ENCODE data around the gene CD151.

Gene CD151

GRCh38 chr11:829176-829846, 3.4 kb upstream of the CD151 start:
- no peak for DNase-seq (ENCODE audit: low read depth in 2 of 2)

GRCh38 chr11:829847-830294, 2.9 kb upstream of the CD151 start:
- DNase-seq (ENCODE audit: low read depth in 2 of 2) = no peak

GRCh38 chr11:830295-831117, 2.2 kb upstream of the CD151 start:
- DNase-seq (ENCODE audit: low read depth in 2 of 2) = peak; percentile 30 to 63

GRCh38 chr11:831118-831864, 1.5 kb upstream of the CD151 start:
- DNase-seq (ENCODE audit: low read depth in 2 of 2) = no peak

- DNase-seq (ENCODE audit: low read depth in 2 of 2) = no peak
Observed at GRCh38 chr11:831961-832528, 707 bp upstream of the CD151 start.

- DNase-seq (ENCODE audit: low read depth in 2 of 2) = no peak
Observed at GRCh38 chr11:833114-833791, 501 bp downstream of the CD151 start.

- DNase-seq (ENCODE audit: low read depth in 2 of 2) = no peak
Observed at GRCh38 chr11:833849-834311, 1.1 kb downstream of the CD151 start.

GRCh38 chr11:834371-835316, 1.9 kb downstream of the CD151 start:
- DNase-seq (ENCODE audit: low read depth in 2 of 2) = no peak

- no peak for DNase-seq (ENCODE audit: low read depth in 2 of 2)
Observed at GRCh38 chr11:836274-836673, 3.5 kb downstream of the CD151 start.

- no peak for DNase-seq (ENCODE audit: low read depth in 2 of 2)
Observed at GRCh38 chr11:836700-837099, 3.9 kb downstream of the CD151 start.

- DNase-seq (ENCODE audit: low read depth in 2 of 2) = no peak
Observed at GRCh38 chr11:837189-837989, 4.6 kb downstream of the CD151 start.

GRCh38 chr11:837990-838307, 5.2 kb downstream of the CD151 start:
- no peak for DNase-seq (ENCODE audit: low read depth in 2 of 2)

GRCh38 chr11:838441-839279, 5.9 kb downstream of the CD151 start:
- no peak for DNase-seq (ENCODE audit: low read depth in 2 of 2)

- DNase-seq (ENCODE audit: low read depth in 2 of 2) = no peak
Observed at GRCh38 chr11:839280-839623, 6.5 kb downstream of the CD151 start.

- no peak for DNase-seq (ENCODE audit: low read depth in 2 of 2)
Observed at GRCh38 chr11:839875-840617, 7.3 kb downstream of the CD151 start.

GRCh38 chr11:841981-842369, 9.2 kb downstream of the CD151 start:
- no peak for DNase-seq (ENCODE audit: low read depth in 2 of 2)

GRCh38 chr11:842370-843002, 9.7 kb downstream of the CD151 start, which contains the start of the genes POLR2L and TSPAN4:
Gene POLR2L (minus strand): TSS chr11:842529. CDS start chr11:842508, 21 bp downstream.
Gene TSPAN4 (plus strand): TSS chr11:842852. CDS start chr11:850305, 7,453 bp downstream.
- peak; percentile 62 to 82 for DNase-seq (ENCODE audit: low read depth in 2 of 2)

All from stimulated activated CD8-positive, alpha-beta memory T cell treated with anti-CD3 and anti-CD28 coated beads, Interleukin-7, amount 100 ng/mL, for 4 hours (primary cell).